ENCODE results near the gene EID3. TPM values are rescaled to one million over a fixed set of nuclear protein-coding genes. Genes with fewer than 3 reads are reported as not detected.

The EID3 gene
- total RNA-seq, 1 experiment from 2014 or later, result 3.0 TPM

DNA sequence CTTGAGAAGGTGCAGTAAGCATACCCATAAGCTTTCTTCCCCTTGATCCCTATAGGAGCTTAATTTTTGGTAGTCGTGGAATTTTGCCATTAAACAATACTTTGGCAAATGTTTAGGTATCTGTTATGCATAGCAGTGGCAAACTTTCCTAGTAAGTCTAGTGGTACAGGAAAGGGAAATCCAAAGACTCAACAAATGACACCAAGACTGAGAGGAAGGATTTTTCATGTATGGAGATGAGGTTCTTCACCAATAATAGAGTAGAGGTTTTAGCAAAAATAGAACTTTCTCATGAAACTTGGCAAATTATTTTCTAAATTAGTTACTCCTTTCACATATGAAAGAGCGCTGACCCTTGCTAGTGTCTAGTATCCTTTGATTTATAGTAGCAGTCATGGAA is 2.8 kb downstream of the EID3 start (continued):
- TF ChIP-seq CTCF (IDR thresholded peaks at IDR 0.05 in 2 of 3, conservative IDR thresholded peaks at IDR 0.05 in 1 of 3; ENCODE audit: borderline replicate concordance in 1 of 3, insufficient read depth in 1 of 3, low read depth in 2 of 3, low read length in 2 of 3), result no peak

DNA sequence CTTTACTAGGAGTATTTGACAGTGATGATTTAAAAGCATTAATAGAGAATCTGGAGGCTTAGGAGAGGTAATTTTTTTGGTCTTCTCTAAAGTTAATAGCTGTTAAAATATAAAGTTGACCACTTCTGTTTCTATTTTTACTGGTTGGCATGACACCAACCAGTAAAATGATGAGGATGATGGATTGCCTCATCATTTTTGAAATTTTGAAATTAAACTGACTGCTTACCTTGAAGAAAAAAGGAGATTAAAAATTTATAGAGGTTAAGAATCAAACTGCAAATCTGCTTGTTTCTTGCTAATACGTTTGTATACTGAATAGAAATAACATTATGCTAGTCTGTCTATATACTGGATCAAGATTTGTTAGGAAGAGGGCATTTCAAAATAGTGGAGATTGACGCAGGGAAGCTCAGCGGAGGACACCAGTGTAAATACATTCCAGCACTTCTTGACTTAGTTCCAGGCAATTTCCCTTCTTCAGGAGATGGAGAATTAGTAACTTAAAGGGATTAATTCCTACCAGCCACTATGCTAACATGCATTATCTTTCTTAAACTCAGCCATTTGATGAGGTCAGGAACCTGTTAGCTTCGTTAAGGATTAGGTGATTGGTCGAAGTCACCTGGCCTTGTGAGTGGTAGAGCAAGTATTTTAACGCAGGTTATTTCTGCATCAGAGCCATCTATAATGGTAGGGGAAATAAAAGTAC is 3.6 kb downstream of the EID3 start:
- Histone ChIP-seq H2AFZ (ENCODE audit: low read depth, low read length, poor library complexity, severe bottlenecking) (no peak overlapping the region), H3K9me3 (ENCODE audit: control insufficient read depth in 1 of 2, insufficient read depth in 1 of 2, low read depth in 1 of 2, low read length in 2 of 2) (no peaks in the 10 kb centered on the region), H3K36me3 (ENCODE audit: control insufficient read depth in 1 of 2, insufficient read depth in 2 of 2, low read length in 2 of 2) (peaks cover 14 to 64% of the 10 kb centered on the region in 2 experiments), H3K4me2 (ENCODE audit: low read length) (no peak overlapping the region), H3K4me1 (ENCODE audit: control insufficient read depth in 1 of 2, insufficient read depth in 2 of 2, low read length in 2 of 2) (peaks cover 0 to 42% of the 10 kb centered on the region in 2 experiments; a peak in 3 of 4 replicates), H3K9me2 (ENCODE audit: insufficient read depth) (no peaks in the 10 kb centered on the region), H3K27me3 (ENCODE audit: insufficient read depth, low read length) (no peaks in the 10 kb centered on the region), H3K9ac (ENCODE audit: low read length) (no peak overlapping the region), H4K20me1 (ENCODE audit: insufficient read depth) (peaks cover 57% of the 10 kb centered on the region; the same call in 1 of the 2 replicates), H3K4me3 (replicated peaks in 1 of 2; ENCODE audit: low read depth in 1 of 2, low read length in 2 of 2) (no peak overlapping the region), H3K27ac (ENCODE audit: low read depth, low read length) (no peak overlapping the region), H3K79me2 (ENCODE audit: insufficient read depth, low read length) (peaks cover 100% of the 10 kb centered on the region)
- DNase-seq (ENCODE audit: low read depth, low spot score) (no peak), ATAC-seq (no peak)
- ChIA-PET RAD21 (ENCODE audit: low non-redundant PET in 1 of 2, low total read pairs in 2 of 2, uncharacterized antibody in 2 of 2, unreplicated experiment in 2 of 2) (no interaction called here), CTCF (no interaction called here), POLR2A (no interaction called here)
- TF ChIP-seq EGR1 (IDR thresholded peaks at IDR 0.05; ENCODE audit: low read depth) (no peak), CBX3 (IDR thresholded peaks at IDR 0.05; ENCODE audit: low read depth) (no peak), JUND (IDR thresholded peaks at IDR 0.05) (no peak)
- intact Hi-C loops (cut with micrococcal nuclease), result no loop called here
- BruUV-seq (replicated peaks), result no TSS peak

GRCh38 chr12:104307655-104308000 is 4.1 kb downstream of the EID3 start:
- POLR2A ChIA-PET, result no interaction called here

More at GRCh38 chr12:104307655-104308000, 4.1 kb downstream of the EID3 start:
- H3K4me3 ChIP-seq (replicated peaks in 1 of 2; ENCODE audit: low read depth in 1 of 2, low read length in 2 of 2), result no peak overlapping the region
- no peaks in the 10 kb centered on the region for H3K9me3 ChIP-seq (ENCODE audit: control insufficient read depth in 1 of 2, insufficient read depth in 1 of 2, low read depth in 1 of 2, low read length in 2 of 2)
- intact Hi-C loops (cut with micrococcal nuclease), result no loop called here
- DNase-seq (ENCODE audit: low read depth, low spot score), result no peak
- H3K4me2 ChIP-seq (ENCODE audit: low read length), result no peak overlapping the region
- H4K20me1 ChIP-seq (ENCODE audit: insufficient read depth), result peaks cover 56% of the 10 kb centered on the region; the same call in 1 of the 2 replicates
- peaks cover 19 to 67% of the 10 kb centered on the region in 2 experiments for H3K36me3 ChIP-seq (ENCODE audit: control insufficient read depth in 1 of 2, insufficient read depth in 2 of 2, low read length in 2 of 2)
- no peak overlapping the region for H2AFZ ChIP-seq (ENCODE audit: low read depth, low read length, poor library complexity, severe bottlenecking)
- no TSS peak for BruUV-seq (replicated peaks)
- peaks cover 0 to 42% of the 10 kb centered on the region in 2 experiments; a peak in 3 of 4 replicates for H3K4me1 ChIP-seq (ENCODE audit: control insufficient read depth in 1 of 2, insufficient read depth in 2 of 2, low read length in 2 of 2)
- no peaks in the 10 kb centered on the region for H3K9me2 ChIP-seq (ENCODE audit: insufficient read depth)
- H3K79me2 ChIP-seq (ENCODE audit: insufficient read depth, low read length), result peaks cover 100% of the 10 kb centered on the region
- no peak overlapping the region for H3K27ac ChIP-seq (ENCODE audit: low read depth, low read length)
- no peak for ATAC-seq
- RAD21 ChIA-PET (ENCODE audit: low non-redundant PET in 1 of 2, low total read pairs in 2 of 2, uncharacterized antibody in 2 of 2, unreplicated experiment in 2 of 2), result no interaction called here
- no peaks in the 10 kb centered on the region for H3K27me3 ChIP-seq (ENCODE audit: insufficient read depth, low read length)
- no peak overlapping the region for H3K9ac ChIP-seq (ENCODE audit: low read length)
- TF ChIP-seq ZNF274 (IDR thresholded peaks at IDR 0.05; ENCODE audit: low read depth, low read length) (no peak), MAX (IDR thresholded peaks at IDR 0.05) (no peak), POLR2A (IDR thresholded peaks at IDR 0.05; ENCODE audit: borderline replicate concordance, extremely low read depth, insufficient read depth, insufficient read length) (no peak), ELF1 (IDR thresholded peaks at IDR 0.05; ENCODE audit: borderline replicate concordance, low read depth) (no peak), FOSL1 (IDR thresholded peaks at IDR 0.05; ENCODE audit: low read depth) (no peak), JUND (IDR thresholded peaks at IDR 0.05) (no peak), SIN3A (IDR thresholded peaks at IDR 0.05; ENCODE audit: low read depth) (no peak), POLR2AphosphoS5 (IDR thresholded peaks at IDR 0.05; ENCODE audit: low read depth, low read length) (no peak), RAD21 (IDR thresholded peaks at IDR 0.05; ENCODE audit: low read depth) (no peak)
- CTCF ChIA-PET, result no interaction called here
